ENCODE data around the gene DSTN. TPM values are rescaled to one million over a fixed set of nuclear protein-coding genes. Genes with fewer than 3 reads are reported as not detected.
A peak's percentile ranks its signal among the peaks of the same experiment; 100 is the strongest.

DSTN gene
- total RNA-seq, 1 experiment from 2014 or later = 239 TPM

DNA sequence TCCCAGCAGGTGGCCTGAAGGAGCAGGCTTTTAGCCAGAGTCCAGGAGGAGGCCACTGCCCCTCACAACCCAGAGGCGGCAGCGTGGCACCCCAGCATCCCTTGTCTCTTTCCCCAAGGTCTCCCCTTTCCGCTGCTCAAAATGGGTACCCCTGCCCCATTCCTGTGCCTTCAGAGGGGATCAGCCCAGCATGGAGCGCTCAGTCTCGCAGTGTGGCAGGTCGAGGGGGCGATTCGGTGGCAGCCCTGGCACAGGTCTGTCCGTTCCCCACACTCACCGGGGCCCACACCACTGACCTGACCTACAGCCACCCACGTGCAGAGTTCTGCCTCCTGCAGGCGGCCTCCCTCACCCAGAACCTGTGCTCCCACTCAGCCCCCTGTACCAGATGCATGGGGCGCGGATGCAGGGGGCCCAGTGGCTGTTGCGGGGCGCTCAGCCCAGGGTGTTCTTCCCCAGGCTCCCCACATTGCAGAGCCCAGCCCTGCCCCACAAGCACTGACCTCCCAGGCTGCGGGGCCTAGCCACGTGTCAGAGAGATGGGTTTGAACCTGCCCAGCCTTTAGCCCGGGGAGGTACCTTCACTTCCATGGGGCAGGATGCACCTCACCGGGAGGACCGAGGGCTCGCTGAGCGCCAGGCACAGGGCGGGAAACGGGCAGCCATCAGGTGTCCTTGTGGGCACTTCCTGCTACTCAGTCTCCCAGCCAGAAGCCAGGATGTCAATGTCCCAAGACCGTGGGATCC, 41.8 kb downstream of the DSTN start:
- no peak for DNase-seq (ENCODE audit: low read depth)

GRCh38 chr20:17612287-17612991, 42.6 kb downstream of the DSTN start:
- DNase-seq (ENCODE audit: low read depth) = no peak

- DNase-seq (ENCODE audit: low read depth) = no peak
Measured at GRCh38 chr20:17612992-17613327, 43.1 kb downstream of the DSTN start.

DNA sequence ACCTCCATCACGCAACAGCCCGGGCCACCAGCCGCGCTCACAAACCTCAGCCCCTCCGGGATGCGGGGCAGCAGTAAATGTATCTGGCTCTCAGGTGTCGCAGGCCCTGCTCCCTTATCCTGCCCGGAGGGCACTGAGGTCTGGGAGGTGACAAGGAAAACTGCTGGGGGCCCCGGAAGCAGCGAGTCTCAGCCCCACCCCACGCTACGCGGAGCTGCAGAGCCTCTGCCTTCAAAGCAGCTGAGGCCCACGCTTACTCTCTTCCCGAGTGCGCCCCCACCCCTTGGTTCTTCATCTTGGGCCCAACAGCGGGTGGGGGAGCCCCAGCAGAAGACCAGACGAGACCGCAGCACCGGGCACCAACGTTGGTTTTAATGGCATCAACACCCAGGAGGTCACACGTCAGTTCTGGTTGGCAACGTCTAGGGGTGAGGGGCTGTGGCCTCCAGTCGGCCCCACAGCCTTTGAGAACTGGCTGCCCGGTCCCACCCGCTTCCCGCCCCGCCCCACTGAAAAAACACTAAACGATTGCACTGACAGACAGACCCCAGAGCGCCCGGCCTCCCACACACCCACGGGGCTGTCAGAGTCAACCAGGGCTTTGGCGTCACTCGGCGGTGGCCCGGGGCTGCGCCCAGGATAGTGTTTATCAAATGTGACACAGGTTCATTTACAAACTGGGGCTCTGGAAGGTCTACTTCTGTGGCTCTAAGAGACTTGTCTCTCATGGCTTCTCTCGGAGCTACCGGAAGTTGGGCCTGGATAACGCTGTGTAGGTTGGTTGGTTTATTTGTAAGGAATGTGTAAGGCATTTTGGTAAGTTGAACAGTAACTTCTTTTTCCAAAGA, 43.7 kb downstream of the DSTN start:
- DNase-seq (ENCODE audit: low read depth) = no peak

GRCh38 chr20:17614176-17614811, 44.4 kb downstream of the DSTN start:
- no peak for DNase-seq (ENCODE audit: low read depth)

- DNase-seq (ENCODE audit: low read depth) = no peak
Measured at GRCh38 chr20:17614812-17615644, 45.2 kb downstream of the DSTN start.

- no peak for DNase-seq (ENCODE audit: low read depth)
Measured at GRCh38 chr20:17615645-17616479, 46.0 kb downstream of the DSTN start.

GRCh38 chr20:17616480-17617211, 46.8 kb downstream of the DSTN start:
- DNase-seq (ENCODE audit: low read depth) = no peak

DNA sequence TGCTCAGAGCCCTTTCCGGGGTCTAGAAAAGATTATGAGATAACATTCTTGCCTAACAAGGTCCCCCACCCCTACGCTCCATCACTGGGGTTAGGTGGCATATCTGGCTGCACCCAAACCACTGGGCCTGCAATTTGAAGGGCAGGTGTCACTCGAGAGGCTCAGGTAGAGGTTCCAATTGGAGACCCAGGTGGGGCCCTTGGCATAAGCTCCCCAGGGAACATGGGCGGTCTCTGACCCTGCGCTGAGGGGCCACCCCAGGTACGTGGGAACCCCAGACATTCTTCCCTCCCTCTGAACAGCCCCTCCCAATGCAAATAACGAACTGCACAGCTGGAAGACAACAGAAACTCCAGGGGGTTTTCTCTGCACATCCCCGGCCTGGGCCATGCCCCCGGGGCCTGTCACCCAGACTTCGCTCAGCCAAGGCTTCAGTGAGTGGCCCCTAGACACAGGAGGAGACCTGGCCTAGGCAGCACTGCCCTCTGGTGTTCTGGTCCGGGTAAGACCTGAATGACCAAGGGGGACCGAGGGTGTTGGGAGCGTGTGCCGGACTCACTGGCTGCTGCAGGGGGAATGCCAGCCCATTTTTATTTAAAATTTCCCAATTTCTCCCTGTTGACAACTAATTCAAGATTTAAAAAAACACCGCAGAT, 47.5 kb downstream of the DSTN start:
- peak; percentile 36 for DNase-seq (ENCODE audit: low read depth)

DNA sequence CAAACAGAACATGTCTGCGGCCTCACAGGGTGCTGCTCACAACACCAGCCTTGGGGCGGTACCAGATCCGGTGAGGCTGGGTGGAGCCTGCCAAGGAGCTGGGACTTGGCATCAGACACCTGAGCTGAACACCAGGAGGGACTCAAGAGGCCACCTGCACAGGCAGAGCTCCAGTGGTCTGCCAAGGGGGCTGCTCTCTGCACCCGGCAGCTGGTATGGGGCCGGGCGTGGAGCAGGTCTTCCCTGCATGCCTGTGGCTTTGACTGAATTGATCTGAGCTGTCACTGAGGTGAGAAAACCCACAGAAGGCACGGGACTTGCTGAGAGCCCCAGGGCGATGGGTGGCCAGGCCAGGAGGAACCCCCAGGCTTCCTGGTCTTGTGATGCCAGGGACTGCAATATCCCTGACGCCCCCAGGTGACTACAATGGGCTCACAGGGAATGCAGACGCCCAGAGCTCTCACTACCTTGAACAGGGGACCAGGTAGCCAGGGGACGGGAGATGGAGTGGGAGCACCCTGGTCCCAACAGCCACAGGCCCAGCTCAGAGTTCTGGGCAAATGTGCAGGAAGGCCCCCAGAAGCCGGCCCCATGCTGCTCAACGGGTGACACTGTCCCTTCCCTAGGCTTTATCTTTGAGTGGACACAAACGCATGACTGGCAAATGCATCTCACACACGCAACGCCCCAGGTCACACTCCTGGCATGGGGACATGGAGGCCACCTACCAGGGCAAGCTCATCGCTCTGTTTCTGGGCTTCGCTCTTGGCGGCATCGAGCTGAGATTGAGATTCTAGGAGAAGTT, 48.2 kb downstream of the DSTN start:
- no peak for DNase-seq (ENCODE audit: low read depth)

DNA sequence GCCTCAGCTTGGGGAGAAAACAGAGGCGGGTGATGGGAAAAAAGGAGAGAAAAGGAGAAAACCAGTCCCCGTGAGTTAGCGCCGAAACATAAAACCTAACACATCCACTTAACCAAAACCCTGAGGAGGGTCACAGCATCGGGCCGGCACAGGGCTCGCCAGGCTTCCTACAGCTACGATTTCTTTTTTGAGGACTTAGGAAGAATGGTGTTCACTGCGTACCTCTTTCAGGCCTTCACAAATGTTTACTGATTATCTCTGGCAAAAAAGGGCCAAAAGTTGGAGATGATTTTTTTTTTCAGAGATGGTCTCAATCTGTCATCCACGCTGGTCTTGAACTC, 48.8 kb downstream of the DSTN start:
- DNase-seq (ENCODE audit: low read depth) = no peak

- DNase-seq (ENCODE audit: low read depth) = no peak
Measured at GRCh38 chr20:17619351-17620093, 49.6 kb downstream of the DSTN start.

- DNase-seq (ENCODE audit: low read depth) = no peak
Measured at GRCh38 chr20:17620371-17621228, 50.7 kb downstream of the DSTN start.

- DNase-seq (ENCODE audit: low read depth) = no peak
Measured at GRCh38 chr20:17621229-17621968, 51.5 kb downstream of the DSTN start.

- DNase-seq (ENCODE audit: low read depth) = no peak
Measured at GRCh38 chr20:17622086-17622850, 52.4 kb downstream of the DSTN start.

Data from HT1080 (cell line).